K562 (cell line): ENCODE data around the gene TULP4. TPM values are rescaled to one million over a fixed set of nuclear protein-coding genes. Genes with fewer than 3 reads are reported as not detected.
"Not testable (repeated sequence)": the region's sequence is repeated elsewhere in the genome, so short reads cannot be mapped to it uniquely, and the experiment has no call there.

ENCODE experiments used
- ATAC-seq: fragments of 200-7000 bp; cut with Tn5 transposase; 3 replicates; pipeline ENCODE4 v1.9.1; 2020; ENCODE audit warnings: moderate library complexity
- BruUV-seq: library from RNA; stranded (reverse); fragments of 400-500 nt; replicated peaks from 2 replicates; lab custom pipeline; 2021; lab: Mats Ljungman, UMichigan
- CTCF ChIA-PET: fragments of 300-600 bp; formaldehyde crosslinking; extraction: SDS; loops from one replicate; lab custom pipeline; 2021; ENCODE audit warnings: low intra/inter-chr PET ratio; lab: Yijun Ruan, JAX
- POLR2A ChIA-PET: fragments of 300-600, 350-650 bp; sonication (Branson Sonifier 250); formaldehyde crosslinking; extraction: SDS; loops from one replicate; lab custom pipeline; 2021; ENCODE audit warnings: antibody characterized with exemption, inconsistent platforms; lab: Yijun Ruan, JAX
- DNase-seq, 4 experiments: peaks; one replicate each; pipeline versions ENCODE4 v3.0.0 to v3.0.0-alpha.2; 2011 to 2018; ENCODE audit warnings: low spot score in 3 of 4, mixed read lengths in 3 of 4; ENCODE audit errors: extremely low read depth in 1 of 4
- FAIRE-seq: peaks from 2 replicates; lab custom pipeline; 2011; peaks lifted over from hg19 to GRCh38; lab: Jason Lieb, UNC
- H2AFZ ChIP-seq: 2 replicates; pipeline ENCODE4 v1.6.0; 2011; ENCODE audit warnings: low read depth, low read length, control low read depth, inconsistent platforms
- H3K27ac ChIP-seq: fragments of 200-600 bp; 3 replicates; pipeline ENCODE4 v1.8.0; 2011; ENCODE audit warnings: low read depth, mild to moderate bottlenecking, control low read depth, inconsistent platforms, low read length, moderate library complexity, mixed read lengths; ENCODE audit errors: extremely low read depth
- H3K27me3 ChIP-seq, 2 experiments: fragments of 300-600 bp in 1 of 2; 2 replicates in 1 of 2; 3 replicates in 1 of 2; pipeline versions ENCODE4 v1.6.0 to v1.8.0; 2011; ENCODE audit warnings: inconsistent platforms in 2 of 2, low read length in 2 of 2, mild to moderate bottlenecking in 1 of 2, mixed read lengths in 1 of 2, moderate library complexity in 1 of 2; ENCODE audit not compliant: control insufficient read depth in 2 of 2, insufficient read depth in 2 of 2
- H3K36me3 ChIP-seq: fragments of 300-600 bp; 3 replicates; pipeline ENCODE4 v1.8.0; 2011; ENCODE audit warnings: mild to moderate bottlenecking, low read length, inconsistent platforms; ENCODE audit not compliant: control insufficient read depth, insufficient read depth
- H3K4me1 ChIP-seq, 2 experiments: fragments of 200-600 bp in 1 of 2; replicated peaks in 1 of 2; 2 replicates in 1 of 2; 3 replicates in 1 of 2; pipeline versions ENCODE4 v1.5.1 to v1.8.0; 2011; ENCODE audit warnings: inconsistent platforms in 2 of 2, low read length in 2 of 2, mild to moderate bottlenecking in 1 of 2, mixed read lengths in 1 of 2, moderate library complexity in 1 of 2; ENCODE audit not compliant: control insufficient read depth in 2 of 2, insufficient read depth in 2 of 2
- H3K4me2 ChIP-seq: 2 replicates; pipeline ENCODE4 v1.6.1; 2011; ENCODE audit warnings: low read length, control low read depth, inconsistent platforms, mixed read lengths; ENCODE audit not compliant: insufficient read depth
- H3K4me3 ChIP-seq: fragments of 200-600 bp; sonication (generic), shearing (Covaris generic); 2 replicates; pipeline ENCODE4 v1.5.1; 2016; ENCODE audit warnings: control low read depth, inconsistent platforms
- H3K79me2 ChIP-seq: fragments of 200-600 bp; 3 replicates; pipeline ENCODE4 v1.8.0; 2011; ENCODE audit warnings: low read length, inconsistent platforms; ENCODE audit not compliant: control insufficient read depth, insufficient read depth
- H3K9ac ChIP-seq, 2 experiments: 2 replicates each; pipeline versions ENCODE4 v1.6.0 to v1.6.1; 2011; ENCODE audit warnings: low read depth in 2 of 2, low read length in 2 of 2, control low read depth in 1 of 2, inconsistent platforms in 1 of 2, mild to moderate bottlenecking in 1 of 2, mixed read lengths in 1 of 2; ENCODE audit not compliant: insufficient read depth in 1 of 2
- H3K9me1 ChIP-seq: one replicate; pipeline ENCODE4 v1.6.0; 2011; ENCODE audit warnings: inconsistent platforms, mild to moderate bottlenecking, low read length, moderate library complexity; ENCODE audit not compliant: control insufficient read depth, insufficient read depth
- H3K9me3 ChIP-seq: replicated peaks from 2 replicates; pipeline ENCODE4 v1.5.1; 2011; ENCODE audit warnings: low read depth, low read length, inconsistent platforms; ENCODE audit not compliant: control insufficient read depth, insufficient read depth
- H4K20me1 ChIP-seq: replicated peaks from 2 replicates; pipeline ENCODE4 v1.6.1; 2011; ENCODE audit warnings: low read length, inconsistent platforms, mixed read lengths; ENCODE audit not compliant: control insufficient read depth, insufficient read depth
- BCOR ChIP-seq: fragments of 450-650 bp; IDR thresholded peaks from 2 replicates; pipeline ENCODE4 v1.6.1; 2016
- CBFA2T3 ChIP-seq: fragments of 450-650 bp; IDR thresholded peaks from 2 replicates; pipeline ENCODE4 v1.6.1; 2017
- FOSL1 ChIP-seq: fragments of 200-800 bp; sonication (Bioruptor generic); conservative IDR thresholded peaks from 2 replicates; pipeline ENCODE4 v1.6.1; 2016; ENCODE audit warnings: missing genetic modification characterization, missing compliant biosample characterization
- FOXJ2 ChIP-seq: fragments of 200-800 bp; sonication (Bioruptor generic); IDR thresholded peaks from 2 replicates; pipeline ENCODE4 v1.6.1; 2016; ENCODE audit warnings: missing genetic modification characterization, missing compliant biosample characterization
- HDAC3 ChIP-seq: fragments of 450-650 bp; IDR thresholded peaks from 2 replicates; pipeline ENCODE4 v1.6.1; 2018; ENCODE audit warnings: borderline replicate concordance, mild to moderate bottlenecking, moderate library complexity; ENCODE audit not compliant: partially characterized antibody
- LEF1 ChIP-seq: fragments of 450-650 bp; IDR thresholded peaks from 2 replicates; pipeline ENCODE4 v1.6.1; 2016; ENCODE audit warnings: mild to moderate bottlenecking
- MAZ ChIP-seq, 2 experiments: fragments of 450-650 bp in 1 of 2; sonication (generic) in 1 of 2; formaldehyde crosslinking; IDR thresholded peaks in 1 of 2; conservative IDR thresholded peaks in 1 of 2; 2 replicates each; pipeline versions ENCODE4 v1.4.0 to v1.5.0; 2020; ENCODE audit warnings: mild to moderate bottlenecking in 1 of 2, missing genetic modification reagents in 1 of 2
- NCOR1 ChIP-seq: fragments of 450-650 bp; IDR thresholded peaks from 2 replicates; pipeline ENCODE4 v1.6.1; 2016; ENCODE audit warnings: mild to moderate bottlenecking, moderate library complexity
- NFIC ChIP-seq: fragments of 450-650 bp; IDR thresholded peaks from 2 replicates; pipeline ENCODE4 v1.6.1; 2017; ENCODE audit warnings: mild to moderate bottlenecking, inconsistent platforms
- NR2C1 ChIP-seq, 2 experiments: fragments of 450-650 bp; IDR thresholded peaks; 2 replicates each; pipeline ENCODE4 v1.6.1; 2017; ENCODE audit warnings: mild to moderate bottlenecking in 2 of 2, antibody characterized with exemption in 1 of 2, inconsistent platforms in 1 of 2, missing compliant biosample characterization in 1 of 2, missing genetic modification characterization in 1 of 2
- RNF2 ChIP-seq: sonication (generic); IDR thresholded peaks from 2 replicates; pipeline ENCODE4 v1.6.1; 2016
- SMARCE1 ChIP-seq: fragments of 450-650 bp; IDR thresholded peaks from 2 replicates; pipeline ENCODE4 v1.7.1; 2016; ENCODE audit warnings: mild to moderate bottlenecking
- SOX6 ChIP-seq: fragments of 450-650 bp; IDR thresholded peaks from 2 replicates; pipeline ENCODE4 v1.6.1; 2014; ENCODE audit warnings: mild to moderate bottlenecking
- ZEB2 ChIP-seq: fragments of 450-650 bp; IDR thresholded peaks from 2 replicates; pipeline ENCODE4 v1.6.1; 2016
- ZNF174 ChIP-seq: fragments of 250-450 bp; sonication (Bioruptor Pico); IDR thresholded peaks from 2 replicates; pipeline ENCODE4 v1.4.0; 2020; ENCODE audit warnings: mild to moderate bottlenecking
- ZNF586 ChIP-seq: fragments of 450-650 bp; formaldehyde crosslinking; conservative IDR thresholded peaks from 2 replicates; pipeline ENCODE4 v1.4.0; 2020; ENCODE audit warnings: mild to moderate bottlenecking, moderate library complexity
- WGBS: fragments of 100-300 bp; shearing (Covaris generic); methylation state at CpG from one replicate; pipeline ENCODE4 v1.1.6; 2016; ENCODE audit warnings: low coverage, mixed read lengths; ENCODE audit not compliant: insufficient coverage; ENCODE audit errors: missing lambda C conversion rate; 5-methylcytosine and 5-hydroxymethylcytosine counted together
- in situ Hi-C: fragments of 300-500 bp; cut with MboI; formaldehyde crosslinking; loops from 4 replicates; pipeline ENCODE4 v1.15.0; 2018; ENCODE audit warnings: inconsistent platforms, mixed read lengths
- intact Hi-C: fragments of 100-400 bp; cut with micrococcal nuclease; formaldehyde crosslinking; loops from 2 replicates; pipeline ENCODE4 v1.14.2; 2022
- polyA plus RNA-seq, 8 experiments: library from polyadenylated mRNA; depleted of rRNA in 4 of 8; stranded (reverse) in 5 of 8; unstranded in 3 of 8; fragments of >200 nt; fragmentation: Nextera tagmentation in 2 of 8; fragmentation: Illumina TruSeq in 1 of 8; extraction: Ambion mirVana in 2 of 8; extraction: Trizol in 1 of 8; gene quantifications; 2 replicates each; pipeline versions ENCODE4 v1.2.1 to v1.2.3, GENCODE V29; 2011 to 2014; ENCODE audit warnings: inconsistent platforms in 1 of 8, missing spikeins in 1 of 8
- total RNA-seq, 7 experiments: library from RNA; depleted of rRNA in 6 of 7; stranded (reverse); fragments of >200 nt in 6 of 7; fragmentation: Illumina TruSeq in 2 of 7; extraction: Trizol in 2 of 7; gene quantifications; 2 replicates each; pipeline versions ENCODE4 v1.2.1 to v1.2.3, GENCODE V29; 2011 to 2021; ENCODE audit warnings: low replicate concordance in 1 of 7

TULP4 gene
- total and polyA plus RNA-seq, 9 of the 15 experiments (the other 6 are each of a cell fraction or from before 2014, with no cell fraction given) = 1.2 to 50.4 (median 11.0) TPM

GRCh38 chr6:158402184-158402583, 89.9 kb downstream of the TULP4 start:
- peaks cover 0 to 7% of the 10 kb centered on the region in 2 experiments; a peak in 3 of 5 replicates for H3K4me1 ChIP-seq
- H3K27me3 ChIP-seq = no peaks in the 10 kb centered on the region
- no peaks in the 10 kb centered on the region for H3K36me3 ChIP-seq
- DNase-seq = no peak
- no peak overlapping the region for H2AFZ ChIP-seq
- POLR2A ChIA-PET = interaction anchor here (0.9 to 1.4 kb wide), 5 partner anchors 9 to 164 kb away, joined by 3 to 5 read pairs (median 3); no protein-coding TSS in a partner anchor
- TF ChIP-seq ZNF174 (CRISPR knock-in tag) (no peak), ZNF586 (CRISPR knock-in tag) (no peak)
- TF ChIP-seq, all 486 proteins: peak for 0
- CTCF ChIA-PET = no interaction called here
- no peaks in the 10 kb centered on the region for H3K9me3 ChIP-seq
- H3K79me2 ChIP-seq = no peaks in the 10 kb centered on the region
- intact Hi-C loops (no loop called here), in situ Hi-C loops (no loop called here)
- H3K9ac ChIP-seq = no peak overlapping the region
- no peak for FAIRE-seq
- no peak for ATAC-seq
- 0 out of 2 replicates have a peak, but pooled peaks cover 4% of the 10 kb centered on the region for H4K20me1 ChIP-seq
- H3K4me3 ChIP-seq = no peak overlapping the region
- no TSS peak for BruUV-seq
- H3K9me1 ChIP-seq = no peaks in the 10 kb centered on the region
- H3K4me2 ChIP-seq = no peak overlapping the region
- no peak overlapping the region for H3K27ac ChIP-seq

GRCh38 chr6:158405321-158405831, 93.1 kb downstream of the TULP4 start:
- ATAC-seq, H3K36me3 ChIP-seq, FAIRE-seq, H3K9ac ChIP-seq, in situ Hi-C loops, H3K79me2 ChIP-seq, H3K27me3 ChIP-seq, H3K27ac ChIP-seq, H3K9me1 ChIP-seq, H3K4me3 ChIP-seq, H3K9me3 ChIP-seq, H2AFZ ChIP-seq, H4K20me1 ChIP-seq, CTCF ChIA-PET, H3K4me2 ChIP-seq, intact Hi-C loops, BruUV-seq: not testable (repeated sequence)
- POLR2A ChIA-PET = interaction anchor here (2.8 kb wide), 1 partner anchor 8 kb away, joined by 10 read pairs; no protein-coding TSS in a partner anchor
- H3K4me1 ChIP-seq = peaks cover 14 to 23% of the 10 kb centered on the region in 2 experiments
- 25% methylated on average over 12 of the region's 12 CpGs for WGBS
- peak in 1 of 4 experiments; percentile 39 for DNase-seq
- TF ChIP-seq ZEB2 = peak; percentile 76
- peak; percentile 83 for TF ChIP-seq CBFA2T3
- peak in 1 of 2 experiments; percentile 16; a peak in 1 of 4 replicates for TF ChIP-seq MAZ (CRISPR knock-in tag; conservative IDR thresholded peaks at IDR 0.05 in 1 of 2, IDR thresholded peaks at IDR 0.05 in 1 of 2)
- peak; percentile 74; the same call in 1 of the 2 replicates for TF ChIP-seq SMARCE1
- TF ChIP-seq NFIC = peak; percentile 84
- TF ChIP-seq RNF2 = 0 out of 2 replicates have a peak, but pooled peaks have one; percentile 33
- TF ChIP-seq FOSL1 (tag) = peak; percentile 49
- TF ChIP-seq BCOR = 0 out of 2 replicates have a peak, but pooled peaks have one; percentile 11
- peak; percentile 74 for TF ChIP-seq NCOR1
- peak; percentile 83; the same call in 1 of the 2 replicates for TF ChIP-seq SOX6
- 0 out of 2 replicates have a peak, but pooled peaks have one; percentile 58 for TF ChIP-seq FOXJ2 (tag)
- peak; percentile 20; the same call in 1 of the 2 replicates for TF ChIP-seq NR2C1 (IDR thresholded peaks at IDR 0.05)
- TF ChIP-seq NR2C1 (tag; IDR thresholded peaks at IDR 0.05) = 0 out of 2 replicates have a peak, but pooled peaks have one; percentile 39
- peak; percentile 73 for TF ChIP-seq HDAC3
- peak; percentile 44; the same call in 1 of the 2 replicates for TF ChIP-seq LEF1
